GM21619 (cell line): Measurements from ENCODE around the gene MAPT.

Experiments
- ATAC-seq: cut with Tn5 transposase; IDR thresholded peaks from one replicate; pipeline ENCODE4 v1.9.1; 2021; ENCODE audit not compliant: unreplicated experiment

MAPT gene

DNA sequence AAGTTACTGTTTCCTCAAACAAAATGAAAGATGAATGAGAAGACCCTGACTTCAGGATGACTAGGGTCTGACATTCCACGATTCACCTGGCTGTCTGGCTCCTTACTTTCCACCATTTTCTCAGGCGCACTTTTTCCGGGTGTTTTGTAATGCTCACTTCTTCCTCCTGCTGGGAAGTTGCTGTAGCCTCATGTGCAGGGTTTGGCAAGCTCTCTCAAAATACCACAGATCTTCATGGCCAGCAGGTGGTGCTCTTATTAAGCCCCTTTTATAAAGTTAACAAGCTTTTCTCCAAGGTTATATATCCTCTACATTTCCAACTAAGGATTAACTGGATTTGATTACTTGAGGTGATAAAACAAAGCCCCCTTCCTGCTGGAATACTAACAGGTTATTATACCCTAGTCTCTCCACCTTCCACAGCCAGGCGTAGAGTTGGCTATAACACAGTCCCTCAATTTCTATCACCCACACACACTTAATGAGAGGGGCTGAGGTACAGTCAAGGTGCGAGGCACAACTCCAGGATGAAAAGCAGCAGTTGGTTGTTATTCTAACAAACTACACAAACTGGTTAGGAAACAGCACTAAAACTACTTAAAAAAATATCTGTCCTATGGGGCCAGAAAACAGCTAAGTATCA, 150.1 kb downstream of the MAPT start:
- ATAC-seq: no peak

DNA sequence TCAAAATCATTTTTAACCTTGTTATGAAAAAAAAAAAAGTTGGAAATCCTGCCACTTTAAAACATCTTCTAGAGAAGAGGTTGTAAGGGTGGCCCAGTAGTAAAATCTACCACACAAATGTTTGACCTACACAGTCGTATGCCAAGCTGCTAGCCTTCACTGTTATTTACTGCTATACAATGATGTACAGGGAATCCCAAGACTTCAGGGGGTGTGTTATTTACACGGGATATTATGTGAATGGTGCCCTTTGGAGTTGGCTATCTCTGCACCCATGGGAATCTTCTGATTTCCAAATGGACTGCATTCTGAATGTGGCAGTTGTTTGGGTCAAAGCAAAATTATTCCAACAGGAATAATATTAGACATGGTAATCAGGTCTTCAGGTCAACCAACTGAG, 150.6 kb downstream of the MAPT start:
- ATAC-seq: no peak

DNA sequence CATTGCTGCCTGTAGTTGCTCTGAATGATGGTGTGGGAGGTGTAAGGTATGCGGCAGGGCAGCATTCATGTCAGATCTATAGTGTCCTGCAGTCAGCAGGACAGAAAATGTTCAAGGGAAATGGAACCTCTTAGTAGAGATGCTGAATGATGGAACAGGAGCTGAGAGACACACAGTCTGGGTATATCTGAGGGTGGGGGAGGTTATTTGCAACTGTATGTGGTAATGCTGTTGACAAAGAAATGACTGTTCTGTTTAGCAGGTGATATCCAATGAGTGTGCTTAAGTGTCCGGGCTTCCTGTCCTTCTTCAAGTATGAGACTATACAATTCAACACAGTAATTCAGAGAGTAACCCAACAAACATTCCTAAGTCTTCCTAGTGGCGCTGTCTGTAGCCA, 151.3 kb downstream of the MAPT start:
- no peak for ATAC-seq

DNA sequence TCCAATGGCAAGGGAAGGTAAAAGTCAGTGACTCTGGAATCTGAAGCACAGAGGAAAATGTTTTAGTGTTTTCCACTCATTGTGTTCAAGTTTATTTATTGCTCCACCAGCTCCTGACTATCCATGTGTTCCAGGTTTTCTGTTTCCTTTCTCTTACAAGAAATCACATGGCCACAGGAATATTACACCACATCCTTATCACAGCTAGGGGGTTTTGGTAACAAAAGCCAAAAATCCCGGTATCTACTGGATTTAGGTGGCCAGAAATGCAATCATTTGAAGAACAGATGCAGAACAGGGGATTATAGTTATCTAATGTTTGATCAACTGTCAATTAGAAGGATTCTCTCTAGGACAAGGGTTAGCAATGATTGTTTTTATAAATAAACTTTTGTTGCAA, 152.6 kb downstream of the MAPT start:
- ATAC-seq: no peak

DNA sequence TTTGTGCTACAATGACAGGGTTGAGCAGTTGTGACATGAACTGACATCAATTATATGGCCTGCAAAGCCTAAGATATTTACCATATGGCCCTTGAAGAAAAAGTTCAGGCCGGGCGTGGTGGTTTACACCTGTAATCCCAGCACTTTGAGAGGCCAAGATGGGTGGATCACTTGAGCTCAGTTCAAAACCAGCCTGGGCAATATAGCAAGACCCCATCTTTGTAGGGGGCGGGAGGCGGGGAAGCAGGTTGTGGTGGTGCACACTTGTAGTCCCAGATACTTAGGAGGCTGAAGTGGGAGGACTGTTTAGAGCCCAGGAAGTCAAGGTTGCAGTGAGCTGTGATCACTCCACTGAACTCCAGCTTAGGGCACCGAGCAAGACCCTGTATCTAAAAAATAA, 153.0 kb downstream of the MAPT start:
- ATAC-seq: no peak

DNA sequence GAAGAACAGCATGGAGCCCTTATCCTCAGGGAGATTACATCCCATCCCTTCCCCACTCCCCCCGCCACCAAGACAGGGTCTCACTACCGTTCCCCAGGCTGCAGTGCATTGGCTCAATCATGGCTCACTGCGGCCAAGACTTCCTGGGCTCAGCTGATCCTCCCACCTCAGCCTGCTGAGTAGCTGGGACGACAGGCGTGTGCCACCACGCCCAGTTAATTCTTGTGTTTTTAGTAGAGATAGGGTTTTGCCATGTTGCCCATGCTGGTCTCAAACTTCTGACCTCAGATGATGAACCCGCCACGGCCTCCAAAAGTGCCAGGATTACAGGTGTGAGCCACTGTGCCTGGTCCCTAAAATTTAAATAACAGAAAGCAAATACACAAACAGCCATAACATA, 153.5 kb downstream of the MAPT start:
- ATAC-seq: no peak

DNA sequence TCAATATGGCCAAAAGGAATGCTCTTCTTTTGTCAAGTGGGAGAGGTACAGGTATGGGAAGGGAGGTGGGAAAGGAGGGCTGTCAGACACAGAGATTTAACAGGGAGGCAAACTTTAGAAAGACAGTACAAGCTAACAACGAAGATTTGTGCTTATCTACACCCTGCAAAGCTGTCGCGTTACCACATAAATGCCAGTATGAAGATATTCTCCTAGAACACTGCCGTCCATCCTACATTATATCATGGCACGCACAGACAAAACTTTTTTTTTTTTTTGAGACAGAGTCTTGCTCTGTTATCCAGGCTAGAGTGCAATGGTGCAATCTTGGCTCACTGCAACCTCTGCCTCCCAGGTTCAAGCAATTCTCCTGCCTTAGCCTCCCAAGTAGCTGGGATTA, 155.3 kb downstream of the MAPT start:
- no peak for ATAC-seq

DNA sequence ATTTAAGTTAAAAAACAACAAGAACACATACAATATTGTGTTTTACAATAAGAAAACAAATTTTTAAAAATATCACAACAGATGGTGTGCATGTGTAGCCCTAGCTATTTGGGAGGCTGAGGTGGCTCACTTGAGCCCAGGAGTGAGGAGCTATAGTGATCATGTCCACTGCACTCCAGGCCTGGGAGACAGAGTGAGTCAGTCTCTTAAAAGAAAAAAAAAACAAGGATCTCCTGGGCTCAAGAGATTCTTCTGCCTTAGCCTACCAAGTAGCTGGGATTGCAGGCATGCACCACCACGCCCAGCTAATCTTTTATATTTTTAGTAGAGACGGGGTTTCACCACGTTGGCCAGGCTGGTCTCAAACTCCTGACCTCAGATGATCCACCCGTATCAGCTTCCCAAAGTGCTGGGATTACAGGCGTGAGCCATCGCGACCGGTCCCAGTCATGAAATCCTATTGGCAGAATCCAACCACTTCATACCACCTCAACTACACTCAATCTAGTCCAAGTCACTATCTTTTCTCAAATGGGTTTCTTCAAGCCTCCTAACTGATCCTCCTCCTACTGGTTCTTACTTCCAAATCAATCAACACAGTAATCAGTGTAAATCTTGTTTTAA, 159.7 kb downstream of the MAPT start:
- no peak for ATAC-seq

DNA sequence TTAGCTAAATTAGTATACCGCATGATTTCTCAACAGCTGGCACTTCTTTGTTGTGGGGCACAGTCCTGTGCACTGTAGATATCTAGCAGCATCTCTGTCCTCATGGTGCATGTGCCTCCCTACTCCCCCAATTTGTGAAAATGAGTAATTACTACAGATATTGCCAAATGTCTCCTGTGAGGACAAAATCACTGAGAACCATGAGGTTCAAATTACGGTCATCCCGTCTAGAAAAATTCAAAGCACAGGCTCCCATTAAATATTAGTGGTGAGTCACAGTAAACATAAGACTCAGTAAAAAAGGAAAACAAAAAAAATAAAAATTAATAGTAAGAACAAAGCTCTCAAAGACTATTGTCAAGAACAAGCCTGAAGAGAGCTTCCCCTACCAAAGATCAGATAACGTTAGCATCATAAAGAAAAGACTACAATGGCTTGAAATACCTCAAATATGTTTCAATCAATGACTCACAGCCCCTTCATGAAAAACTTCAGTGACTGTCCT, 162.5 kb downstream of the MAPT start:
- ATAC-seq: no peak

DNA sequence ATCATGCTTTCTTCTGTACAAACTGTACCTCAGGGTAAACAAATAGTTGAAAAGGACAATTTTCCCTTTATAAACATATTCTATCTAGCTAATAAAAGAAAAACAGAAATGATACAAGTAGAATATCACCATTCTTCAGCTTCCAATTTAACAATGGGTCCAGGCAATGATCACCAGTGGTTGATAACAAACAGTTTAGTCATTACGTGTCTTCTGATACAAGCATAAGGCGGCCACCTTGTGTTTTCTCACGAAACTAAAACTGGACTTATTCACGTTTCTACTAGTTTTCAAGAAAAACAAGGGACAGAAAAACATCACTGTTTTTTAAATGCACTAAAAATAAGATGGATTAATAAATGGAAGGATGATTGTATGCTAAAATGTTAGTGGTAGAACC, 163.0 kb downstream of the MAPT start:
- no peak for ATAC-seq

DNA sequence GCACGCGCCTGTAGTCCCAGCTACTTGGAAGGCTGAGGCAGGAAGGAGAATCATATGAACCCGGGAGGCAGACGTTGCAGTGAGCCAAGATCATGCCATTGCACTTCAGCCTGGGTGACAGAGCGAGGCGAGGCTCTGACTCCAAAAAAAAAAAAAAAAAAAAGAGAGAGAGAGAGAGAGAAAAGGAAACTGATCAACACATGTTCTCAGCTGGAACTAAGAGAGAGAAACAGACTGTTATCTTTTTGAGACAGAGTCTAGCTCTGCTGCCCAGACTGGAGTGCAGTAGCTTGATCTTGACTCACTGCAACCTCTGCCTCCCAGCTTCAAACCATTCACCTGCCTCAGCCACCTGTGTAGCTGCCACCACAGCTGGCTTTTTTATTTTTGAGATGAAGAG, 165.1 kb downstream of the MAPT start:
- ATAC-seq: no peak

DNA sequence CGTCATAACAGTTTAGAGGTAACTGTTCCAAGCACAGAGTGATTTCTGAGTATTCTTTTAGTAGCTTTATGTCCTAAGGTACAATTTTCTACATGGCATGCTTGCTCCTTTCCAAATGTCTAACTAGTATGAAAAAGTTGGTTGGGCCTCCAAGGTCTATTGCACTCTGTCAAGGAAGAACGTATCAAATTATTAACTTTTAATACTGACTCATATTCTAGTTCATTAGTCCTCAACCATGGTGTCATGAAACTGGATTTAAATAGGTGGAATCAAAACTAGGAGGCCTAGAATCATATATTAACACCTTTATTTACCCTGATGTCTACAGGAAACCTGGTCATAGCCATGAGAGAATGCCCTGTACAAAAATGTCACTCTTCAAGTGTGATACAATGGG, 166.1 kb downstream of the MAPT start:
- no peak for ATAC-seq

DNA sequence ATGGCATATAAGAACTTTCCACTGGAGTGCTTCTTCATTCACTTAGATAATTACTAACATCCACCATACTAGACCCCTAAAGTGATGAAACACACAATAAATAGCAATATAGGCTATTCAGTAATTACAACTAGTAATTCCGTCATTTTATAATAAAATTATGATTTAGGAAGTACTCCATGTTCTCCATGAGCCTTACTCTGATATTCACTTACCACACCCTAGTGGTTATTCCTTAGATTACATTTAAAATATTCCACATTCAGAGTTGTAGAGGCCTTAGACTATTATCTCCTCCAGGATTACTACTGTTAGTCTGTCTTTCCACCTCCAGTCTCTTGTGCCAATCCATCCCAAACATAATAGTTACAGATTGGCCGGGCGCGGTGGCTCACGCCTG, 167.1 kb downstream of the MAPT start:
- ATAC-seq: no peak

DNA sequence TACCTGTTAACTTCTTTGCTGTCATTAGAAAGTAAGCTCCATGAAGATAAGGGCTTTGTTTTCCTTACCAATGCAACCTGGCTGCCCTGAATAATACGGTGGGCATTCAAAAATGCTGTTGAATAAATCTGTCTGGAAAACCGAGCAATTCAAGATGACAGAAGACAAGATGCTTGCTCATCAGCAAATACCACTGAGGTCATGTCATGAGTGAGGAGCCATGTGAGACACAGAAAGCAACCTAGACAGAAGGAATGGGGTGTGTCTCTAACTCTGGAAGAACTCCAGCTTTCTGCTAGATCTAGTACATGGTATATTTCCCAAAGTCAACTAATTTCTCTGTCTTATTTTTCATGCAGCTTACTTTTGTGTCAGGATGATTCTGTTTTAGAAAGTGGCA, 168.9 kb downstream of the MAPT start:
- no peak for ATAC-seq

DNA sequence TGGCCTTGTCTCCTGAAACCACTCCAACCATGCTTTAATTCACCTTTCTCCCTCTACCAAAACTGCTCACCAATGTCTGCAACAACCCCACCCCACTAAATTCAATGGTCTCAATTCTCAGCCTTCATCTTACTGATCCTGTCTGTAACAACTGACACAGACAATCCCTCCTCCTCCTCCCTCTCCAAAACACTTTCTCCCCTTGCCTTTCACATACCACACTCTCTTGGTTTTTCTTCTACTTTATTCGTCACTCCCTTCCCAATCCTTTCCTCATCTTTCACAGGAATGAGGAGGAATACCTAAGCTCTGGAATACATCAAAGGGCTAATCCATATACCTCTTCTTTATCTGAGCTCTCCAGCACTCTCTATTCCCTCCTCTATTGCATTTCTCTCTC, 170.1 kb downstream of the MAPT start:
- no peak for ATAC-seq

DNA sequence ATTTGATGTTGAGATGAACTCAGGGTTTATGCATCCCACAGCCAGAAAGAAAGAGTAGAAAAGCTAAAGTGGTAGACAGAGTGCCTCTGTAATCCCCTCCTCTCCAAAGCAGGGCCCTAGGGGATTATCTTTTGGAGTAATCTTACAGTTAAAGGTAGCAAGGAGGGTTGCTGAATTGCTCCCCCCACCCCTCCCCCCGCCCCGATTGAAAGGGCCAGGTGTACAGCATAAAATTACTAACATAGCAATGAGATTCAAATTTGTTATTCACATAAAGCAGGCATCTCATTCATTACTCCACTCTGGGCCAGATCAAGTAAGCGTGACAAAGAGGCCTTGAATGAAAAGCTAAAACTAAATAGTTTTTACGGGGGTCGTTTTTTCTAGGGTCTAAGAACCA, 177.4 kb downstream of the MAPT start:
- no peak for ATAC-seq

DNA sequence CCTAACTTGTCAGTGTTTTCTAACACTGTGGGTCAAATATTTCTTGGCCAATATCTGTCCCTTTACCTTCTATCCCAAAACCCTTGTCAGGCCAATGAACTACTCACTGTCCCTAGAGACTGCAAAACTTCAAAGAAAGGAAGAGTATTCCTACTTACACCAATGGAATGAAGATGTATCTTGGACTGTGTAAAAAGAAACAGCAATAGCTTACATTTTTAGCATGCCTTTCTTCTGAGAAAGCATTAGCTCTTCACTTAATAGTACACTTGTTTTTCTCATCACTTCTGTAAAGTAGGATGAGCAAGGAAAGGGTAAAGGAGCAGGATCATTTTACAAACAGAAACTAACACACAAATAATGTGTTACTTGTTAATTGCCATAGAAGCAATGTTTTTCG, 178.6 kb downstream of the MAPT start:
- no peak for ATAC-seq

DNA sequence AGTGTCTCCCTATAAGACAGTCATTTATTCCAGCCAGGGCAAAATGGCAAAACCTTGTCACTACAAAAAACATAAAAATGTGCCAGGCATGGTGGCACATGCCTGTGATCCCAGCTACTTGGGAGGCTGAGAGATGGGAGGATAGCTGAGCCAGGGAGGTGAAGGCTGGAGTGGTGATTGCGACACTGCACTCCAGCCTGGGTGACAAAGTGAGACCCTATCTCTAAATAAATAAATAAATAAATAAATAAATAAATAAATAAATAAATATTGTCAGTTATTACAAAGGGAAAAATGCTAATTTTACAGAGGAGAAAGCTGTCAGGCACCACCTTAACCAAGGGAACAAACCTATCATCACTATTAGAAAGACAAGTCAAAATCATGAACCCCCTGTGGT, 180.2 kb downstream of the MAPT start:
- ATAC-seq: no peak
